DMS79 treated with DMSO at 0.1 percent for 48 hours (cell line): Measurements from ENCODE around the gene PRTN3.
A peak's percentile ranks its signal among the peaks of the same experiment; 100 is the strongest.
"Not testable (repeated sequence)": the region's sequence is repeated elsewhere in the genome, so short reads cannot be mapped to it uniquely, and the experiment has no call there.

Source experiments
- DNase-seq: peaks from one replicate; lab custom pipeline; 2025; lab: John Stamatoyannopoulos, UW

The PRTN3 gene

DNA sequence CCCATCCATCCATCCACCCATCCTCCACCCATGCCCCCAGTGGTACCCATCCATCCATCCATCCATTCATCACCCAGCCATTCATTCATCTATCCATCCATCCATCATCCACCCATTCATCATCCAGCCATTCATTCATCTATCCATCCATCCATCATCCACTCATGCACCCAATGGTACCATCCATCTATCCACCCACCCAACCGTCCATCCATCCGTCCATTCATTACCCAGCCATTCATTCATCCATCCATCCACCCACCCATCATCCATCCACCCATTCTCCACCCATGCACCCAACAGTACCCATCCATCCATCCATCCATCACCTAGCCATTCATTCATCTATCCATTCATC, 24.3 kb upstream of the PRTN3 start:
- no peak for DNase-seq

DNA sequence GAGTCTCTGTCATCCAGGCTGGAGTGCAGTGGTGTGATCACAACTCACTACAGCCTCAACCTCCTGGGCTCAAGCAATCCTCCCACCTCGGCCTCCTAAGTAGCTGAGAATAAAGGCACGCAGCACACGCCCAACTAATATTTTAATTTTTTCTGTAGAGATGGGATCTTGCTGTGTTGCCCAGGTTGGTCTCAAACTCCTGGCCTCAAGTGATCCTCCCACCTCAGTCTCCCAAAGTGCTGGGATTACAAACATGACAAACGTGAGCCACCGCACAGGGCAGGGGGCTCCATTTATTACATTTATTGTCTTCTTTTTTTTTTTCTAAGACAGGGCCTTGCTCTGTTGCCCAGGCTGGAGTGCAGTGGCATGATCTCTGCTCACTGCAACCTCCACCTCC, 20.6 kb upstream of the PRTN3 start:
- DNase-seq, result not testable (repeated sequence)

DNA sequence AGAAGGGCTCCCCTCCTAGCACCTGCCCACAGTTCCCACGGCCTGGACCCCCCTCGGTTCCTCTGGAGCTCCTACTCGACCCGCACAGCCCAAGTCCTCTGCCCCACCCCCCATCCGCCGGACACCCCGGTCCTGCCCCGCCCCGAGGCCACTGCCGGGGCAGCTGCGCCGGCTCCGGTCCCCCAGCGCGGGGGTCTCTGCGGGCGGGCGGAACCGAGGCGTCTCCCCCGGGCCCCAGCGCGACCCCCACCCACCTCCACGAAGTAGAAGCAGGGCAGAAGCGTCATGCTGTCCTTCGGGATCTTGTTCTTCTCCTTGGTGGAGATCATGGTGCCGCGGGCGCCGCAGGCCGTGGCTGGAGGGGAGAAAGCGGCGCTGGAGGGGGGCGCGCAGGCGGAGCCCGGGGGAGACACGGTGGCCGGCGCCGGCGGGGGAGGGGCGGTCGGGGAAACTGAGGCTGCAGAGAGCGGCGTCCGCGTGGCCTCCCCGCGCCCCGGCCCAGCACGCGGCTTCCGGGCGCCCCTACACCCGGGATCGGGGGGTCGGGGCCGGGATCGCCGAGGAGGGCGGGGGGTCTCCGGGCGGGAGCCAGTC, 19.5 kb upstream of the PRTN3 start:
- no peak for DNase-seq

DNA sequence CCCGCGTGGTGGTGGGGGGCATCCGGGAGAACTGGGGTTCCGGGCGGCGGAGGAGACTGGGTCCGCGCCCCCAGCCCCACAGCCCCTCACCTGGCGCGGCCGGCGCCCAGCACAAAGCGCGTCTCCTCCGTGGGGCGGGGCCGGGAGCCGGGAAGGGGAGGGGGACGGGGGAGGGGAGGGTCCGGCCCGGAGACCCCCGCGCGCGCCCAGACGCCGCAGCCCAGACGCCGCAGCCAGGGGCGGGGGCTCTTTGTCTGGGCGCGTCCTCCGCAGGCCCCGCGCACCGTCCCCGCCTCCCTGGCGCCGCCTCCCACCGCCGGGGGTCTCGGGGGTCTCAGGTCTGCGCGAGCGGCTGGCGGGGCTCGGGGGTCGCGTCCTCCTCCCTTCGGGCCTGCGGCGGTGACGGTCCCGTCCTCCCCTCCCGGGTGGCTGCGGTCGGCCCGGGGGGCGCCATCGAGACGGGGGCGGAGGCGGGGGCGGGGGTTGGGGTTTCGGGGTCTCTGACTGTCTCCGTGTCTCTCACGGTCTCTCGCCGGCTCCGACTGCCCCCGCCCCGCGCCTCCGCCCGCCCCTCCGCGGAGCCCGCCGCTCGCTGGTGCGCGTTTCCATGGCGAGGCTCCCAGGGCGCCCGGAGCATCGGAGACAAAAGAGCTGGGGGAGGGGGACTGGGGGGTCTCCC, 18.8 kb upstream of the PRTN3 start, which contains the start of gene PLPPR3:
PLPPR3 (minus strand) TSS at position 131 of the 679 bp plus-strand sequence. CDS start 396 bp downstream, outside the sequence.
- peak; percentile 11 for DNase-seq

DNA sequence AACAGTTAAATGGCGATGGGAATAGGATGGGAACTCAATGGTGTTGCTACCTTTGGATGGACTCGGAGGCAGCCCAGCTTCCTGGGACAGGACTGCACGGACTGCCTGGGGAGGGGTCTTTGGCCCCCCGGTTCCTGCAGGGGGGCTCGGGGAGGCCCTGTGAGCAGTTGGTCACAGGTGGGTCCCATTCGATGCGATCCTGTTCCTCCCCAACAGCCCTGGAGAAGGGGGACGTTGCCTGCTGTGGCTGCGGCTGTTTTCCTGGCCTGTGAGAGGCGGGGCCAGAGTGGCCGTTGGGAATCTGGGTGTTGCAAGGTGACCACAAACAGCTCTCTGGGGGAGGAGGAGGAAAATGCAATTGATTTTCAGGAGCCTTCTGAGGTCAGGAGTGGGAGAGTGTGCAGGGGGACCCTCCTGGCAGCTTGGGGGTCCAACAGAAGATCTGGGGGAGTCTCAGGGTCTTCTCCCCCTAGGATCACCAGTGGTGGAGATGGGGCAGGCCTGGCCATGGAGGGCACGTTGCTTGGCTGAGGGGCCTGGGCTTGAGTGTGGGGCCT, 17.2 kb upstream of the PRTN3 start:
- no peak for DNase-seq

DNA sequence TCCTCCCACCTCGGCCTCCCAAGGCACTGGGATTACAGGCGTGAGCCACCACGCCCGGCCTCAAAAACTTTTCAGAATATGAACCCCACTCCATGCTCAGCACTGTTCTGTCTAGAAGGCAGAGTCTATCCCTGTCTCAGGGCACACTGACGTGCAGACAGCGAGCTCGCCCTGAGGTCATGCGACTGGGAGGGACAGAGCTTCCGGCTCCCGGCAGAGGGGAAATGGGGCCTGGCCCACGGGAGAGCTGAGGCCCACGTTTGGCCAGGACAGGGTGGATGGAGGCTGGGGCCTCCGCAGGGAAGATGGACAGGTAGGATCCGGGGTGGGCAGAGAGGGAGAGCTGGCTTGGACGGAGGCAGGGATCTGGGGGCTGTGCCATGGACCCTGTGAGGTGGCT, 15.9 kb upstream of the PRTN3 start:
- no peak for DNase-seq

DNA sequence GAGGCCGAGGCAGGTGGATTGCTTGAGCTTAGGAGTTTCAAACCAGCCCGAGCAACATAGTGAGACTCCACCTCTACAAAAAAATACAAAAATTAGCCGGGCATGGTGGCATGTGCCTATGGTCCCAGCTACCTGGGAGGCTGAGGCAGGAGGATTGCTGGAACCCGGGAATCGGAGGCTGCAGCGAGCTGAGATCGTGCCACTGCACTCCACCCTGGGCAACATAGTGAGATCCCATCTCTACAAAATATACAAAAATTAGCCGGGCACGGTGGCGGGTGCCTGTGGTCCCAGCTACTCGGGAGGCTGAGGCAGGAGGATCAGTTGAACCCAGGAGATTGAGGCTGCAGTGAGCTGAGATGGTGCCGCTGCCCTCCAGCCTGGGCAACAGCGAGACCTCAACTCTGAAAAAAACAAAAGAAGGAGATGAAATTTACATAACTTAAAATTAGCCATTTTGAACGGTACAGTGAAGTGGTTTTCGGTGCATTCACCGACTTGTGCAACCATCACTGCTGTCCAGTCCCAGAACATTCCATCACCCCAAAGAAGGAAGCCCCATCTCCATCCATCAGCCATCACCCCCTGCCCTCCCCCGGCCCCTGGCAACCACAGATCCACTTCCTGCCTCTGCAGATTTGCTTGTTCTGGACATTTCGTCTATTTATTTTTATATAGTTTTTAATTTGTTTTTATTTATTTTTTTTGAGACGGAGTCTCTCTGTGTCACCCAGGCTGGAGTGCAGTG, 14.7 kb upstream of the PRTN3 start:
- no peak for DNase-seq

DNA sequence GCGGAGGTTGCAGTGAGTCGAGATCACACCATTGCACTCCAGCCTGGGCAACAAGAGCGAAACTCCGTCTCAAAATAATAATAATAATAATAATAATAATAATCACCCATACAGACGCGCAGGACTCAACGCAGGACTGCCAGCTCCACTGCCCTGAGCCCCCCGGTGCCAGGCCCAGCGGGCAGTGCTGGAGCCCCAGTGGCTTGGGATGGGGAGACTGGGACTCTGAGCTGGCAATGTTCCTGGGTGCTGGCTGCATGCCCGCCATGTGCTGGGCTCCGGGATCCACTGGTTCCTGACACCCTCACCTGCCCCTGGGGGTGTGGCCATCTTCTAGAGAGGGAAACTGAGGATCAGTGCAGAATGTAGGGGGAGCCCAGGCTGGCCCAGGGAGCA, 13.5 kb upstream of the PRTN3 start:
- no peak for DNase-seq

DNA sequence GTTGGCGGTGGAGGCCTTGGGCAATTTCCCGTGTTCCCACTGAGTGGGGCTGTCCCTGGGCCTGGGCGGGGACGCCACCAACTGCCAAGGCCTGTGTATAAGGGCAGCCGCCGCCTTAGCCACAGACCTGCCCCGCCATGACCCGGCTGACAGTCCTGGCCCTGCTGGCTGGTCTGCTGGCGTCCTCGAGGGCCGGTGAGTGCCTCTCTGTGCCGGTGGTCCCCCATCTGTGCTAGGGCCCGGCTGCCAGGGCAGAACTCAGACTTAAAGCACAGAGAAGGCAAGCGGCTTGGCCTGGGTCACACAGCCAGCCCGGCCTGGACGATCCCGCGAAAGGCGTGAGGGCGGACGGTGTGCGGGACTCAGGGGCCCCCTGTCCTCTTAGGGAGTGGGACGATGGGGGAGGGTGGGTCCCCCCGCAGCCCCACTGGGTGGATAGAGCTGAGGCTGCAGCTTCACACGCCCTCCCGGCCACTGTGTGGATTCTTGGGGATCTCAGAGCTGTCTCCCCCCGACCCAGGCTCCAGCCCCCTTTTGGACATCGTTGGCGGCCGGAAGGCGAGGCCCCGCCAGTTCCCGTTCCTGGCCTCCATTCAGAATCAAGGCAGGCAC, 13.0 kb upstream of the PRTN3 start, which contains the start of gene AZU1:
AZU1 (plus strand) TSS at position 128 of the 612 bp plus-strand sequence; CDS start at position 138, 10 bp downstream.
- DNase-seq, result no peak

DNA sequence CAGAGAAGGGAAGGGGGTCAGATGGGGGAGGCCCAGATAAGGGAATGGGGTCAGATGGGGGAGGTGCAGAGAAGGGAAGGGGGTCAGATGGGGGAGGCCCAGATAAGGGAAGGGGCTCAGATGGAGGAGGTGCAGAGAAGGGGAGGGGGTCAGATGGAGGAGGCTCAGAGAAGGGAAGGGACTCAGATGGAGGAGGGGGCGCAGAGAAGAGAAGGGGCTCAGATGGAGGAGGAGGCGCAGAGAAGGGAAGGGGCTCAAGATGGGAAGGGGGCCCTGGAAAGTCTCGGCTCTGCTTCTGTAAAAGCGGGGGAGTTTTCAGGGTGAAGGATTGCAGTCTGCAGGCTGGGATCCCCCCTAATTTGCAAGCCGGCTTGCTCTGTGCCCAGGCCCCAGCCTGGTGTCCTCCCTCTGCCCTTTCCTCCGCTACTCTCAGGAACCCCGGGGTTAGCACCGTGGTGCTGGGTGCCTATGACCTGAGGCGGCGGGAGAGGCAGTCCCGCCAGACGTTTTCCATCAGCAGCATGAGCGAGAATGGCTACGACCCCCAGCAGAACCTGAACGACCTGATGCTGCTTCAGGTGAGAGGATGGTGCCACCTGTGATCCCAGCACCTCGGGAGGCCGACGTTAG, 11.6 kb upstream of the PRTN3 start:
- DNase-seq, result no peak

DNA sequence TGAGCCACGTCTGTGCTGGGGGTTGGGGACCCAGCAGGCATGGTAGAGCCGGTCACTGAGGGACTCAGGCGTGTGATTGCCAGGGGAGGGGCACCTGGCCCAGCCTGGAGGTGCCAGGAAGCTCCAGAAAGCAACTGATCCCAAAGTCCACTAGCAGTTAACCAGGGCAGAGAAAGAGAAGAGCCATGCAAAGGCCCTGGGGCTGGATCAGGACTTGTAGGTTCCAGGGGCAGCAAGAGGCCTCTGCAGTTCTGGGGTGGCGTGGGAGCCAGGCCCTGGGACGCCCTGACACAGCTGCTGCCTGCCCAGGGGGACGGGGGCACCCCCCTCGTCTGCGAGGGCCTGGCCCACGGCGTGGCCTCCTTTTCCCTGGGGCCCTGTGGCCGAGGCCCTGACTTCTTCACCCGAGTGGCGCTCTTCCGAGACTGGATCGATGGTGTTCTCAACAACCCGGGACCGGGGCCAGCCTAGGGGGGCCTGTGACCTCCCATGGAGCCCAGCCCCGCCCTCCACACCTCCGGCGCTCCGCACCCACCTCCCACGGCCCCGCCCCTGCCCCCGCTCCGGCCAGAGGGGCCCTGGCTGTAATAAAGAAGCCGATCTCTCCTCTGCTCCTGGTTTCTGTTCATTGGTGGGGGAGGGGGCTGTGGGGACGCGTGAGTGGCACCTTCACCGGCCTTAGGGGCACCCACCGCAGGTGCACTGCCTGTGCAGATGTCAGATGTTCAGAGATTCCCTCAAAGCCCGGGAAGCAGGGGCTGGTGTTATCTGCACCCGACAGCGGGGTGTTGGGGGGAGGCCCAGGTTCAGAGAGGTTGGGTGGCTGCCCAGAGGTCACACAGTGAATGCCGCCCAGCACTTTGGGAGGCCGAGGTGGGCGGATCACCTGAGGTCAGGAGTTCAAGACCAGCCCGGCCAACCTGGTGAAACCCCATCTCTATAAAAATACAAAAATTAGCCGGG, 9.1 kb upstream of the PRTN3 start:
- no peak for DNase-seq

DNA sequence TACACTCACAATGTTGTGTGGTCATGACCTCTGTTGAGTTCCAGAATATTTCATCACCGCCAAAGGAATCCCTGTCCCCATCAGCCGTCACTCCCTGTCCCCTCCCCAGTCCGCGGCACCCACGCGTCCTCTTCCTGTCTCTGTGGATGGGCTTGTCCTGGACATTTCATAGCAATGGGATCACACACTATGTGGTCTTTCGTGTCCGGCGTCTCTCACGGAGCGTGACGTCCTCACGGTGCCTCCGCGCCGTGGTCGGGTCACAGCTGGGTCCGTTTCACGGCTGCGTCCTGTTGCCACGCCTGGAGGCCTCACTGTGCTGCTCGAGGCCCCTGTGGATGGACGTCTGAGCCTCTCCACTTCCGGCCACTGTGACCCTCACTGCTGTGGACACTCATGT, 6.6 kb upstream of the PRTN3 start:
- DNase-seq, result no peak

DNA sequence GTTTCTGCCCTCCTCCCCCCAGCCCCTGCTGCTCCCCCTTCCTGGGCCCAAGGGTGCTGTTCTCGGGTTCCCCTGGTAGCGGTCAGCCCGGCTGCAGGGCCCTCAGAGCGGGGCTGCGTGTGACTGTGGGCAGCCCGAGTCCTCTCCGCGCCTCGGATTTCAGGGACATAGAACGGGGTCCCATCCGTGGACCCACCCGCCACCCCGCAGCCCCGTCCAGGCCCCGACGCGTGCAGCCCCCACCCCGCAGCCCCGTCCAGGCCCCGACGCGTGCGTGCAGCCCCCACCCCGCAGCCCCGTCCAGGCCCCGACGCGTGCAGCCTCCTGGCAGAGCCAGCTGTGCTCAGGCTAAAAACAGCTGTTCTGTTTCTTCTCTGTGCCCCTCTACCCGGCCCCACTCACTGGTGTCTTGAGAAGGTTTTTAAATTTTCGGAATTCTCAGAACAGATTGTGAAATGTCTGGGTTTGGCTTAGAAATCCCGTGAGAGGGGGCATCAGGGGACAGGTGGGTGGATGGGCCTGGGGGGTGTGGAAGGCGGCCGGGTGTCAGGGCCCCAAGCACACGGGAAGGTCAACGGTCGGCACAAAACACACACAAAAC, 5.5 kb upstream of the PRTN3 start:
- no peak for DNase-seq

DNA sequence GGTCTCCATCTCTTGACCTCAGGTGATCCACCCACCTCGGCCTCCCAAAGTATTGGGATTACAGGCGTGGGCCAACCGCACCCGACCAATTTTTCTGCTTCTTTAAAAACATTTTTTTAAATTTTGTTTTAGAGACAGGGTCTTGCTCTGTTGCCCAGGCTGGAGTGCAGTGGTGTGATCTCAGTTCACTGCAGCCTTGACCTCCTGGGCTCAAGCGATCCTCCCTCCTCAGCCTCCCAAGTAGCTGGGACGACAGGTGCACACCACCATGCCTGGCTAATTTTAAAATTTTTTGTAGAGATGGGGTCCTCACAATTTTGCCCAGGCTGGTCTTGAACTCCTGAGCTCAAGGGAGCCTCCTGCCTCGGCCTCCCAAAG, 2.0 kb downstream of the PRTN3 start:
- not testable (repeated sequence) for DNase-seq

DNA sequence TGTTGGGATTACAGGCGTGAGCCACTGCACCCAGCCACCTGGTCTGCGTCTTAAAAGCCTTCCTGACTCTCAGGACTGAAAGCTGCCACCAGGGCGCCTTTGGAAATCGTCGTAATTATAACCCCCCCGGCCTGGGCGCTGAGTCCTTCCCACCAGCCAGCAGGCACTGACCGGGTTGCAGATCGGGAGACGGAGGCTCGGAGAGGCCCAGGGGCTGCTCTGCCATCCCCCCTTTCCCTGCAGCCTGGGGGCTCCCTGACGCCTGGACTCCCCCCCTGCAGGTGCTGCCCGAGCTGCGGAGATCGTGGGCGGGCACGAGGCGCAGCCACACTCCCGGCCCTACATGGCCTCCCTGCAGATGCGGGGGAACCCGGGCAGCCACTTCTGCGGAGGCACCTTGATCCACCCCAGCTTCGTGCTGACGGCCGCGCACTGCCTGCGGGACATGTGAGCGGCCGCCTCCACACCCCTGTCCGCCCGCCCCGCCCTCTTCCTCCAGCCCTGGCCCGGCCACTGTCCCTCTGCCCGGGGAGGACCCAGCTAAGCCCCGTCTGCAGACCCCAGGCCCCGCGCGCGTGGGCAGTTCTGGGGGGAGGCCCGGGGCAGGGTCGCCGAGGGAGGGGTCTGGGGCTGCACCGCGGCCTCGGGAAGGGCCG, 2.5 kb downstream of the PRTN3 start:
- peak; percentile 10 for DNase-seq

DNA sequence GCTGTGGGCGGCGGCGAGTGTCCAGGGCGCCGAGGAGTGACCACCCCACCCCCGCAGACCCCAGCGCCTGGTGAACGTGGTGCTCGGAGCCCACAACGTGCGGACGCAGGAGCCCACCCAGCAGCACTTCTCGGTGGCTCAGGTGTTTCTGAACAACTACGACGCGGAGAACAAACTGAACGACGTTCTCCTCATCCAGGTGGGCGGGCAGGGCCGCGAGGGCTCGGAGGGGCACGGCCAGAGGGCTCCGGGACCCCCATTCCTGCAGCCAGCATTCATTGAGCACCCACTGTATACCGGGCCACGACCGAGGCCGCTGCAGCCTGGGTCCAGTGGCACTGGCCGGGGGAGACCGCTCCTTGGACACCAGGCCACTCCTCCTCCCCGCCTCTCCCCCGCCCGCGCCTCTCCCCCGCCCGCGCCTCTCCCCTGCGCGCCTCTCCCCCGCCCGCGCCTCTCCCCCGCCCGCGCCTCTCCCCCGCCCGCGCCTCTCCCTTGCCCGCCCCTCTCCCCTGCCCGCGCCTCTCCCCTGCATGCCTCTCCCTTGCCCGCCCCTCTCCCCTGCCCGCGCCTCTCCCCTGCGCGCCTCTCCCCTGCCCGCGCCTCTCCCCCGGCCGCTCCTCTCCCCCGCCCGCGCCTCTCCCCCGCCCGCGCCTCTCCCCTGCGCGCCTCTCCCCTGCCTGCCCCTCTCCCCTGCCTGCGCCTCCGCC, 3.2 kb downstream of the PRTN3 start:
- DNase-seq, result no peak

DNA sequence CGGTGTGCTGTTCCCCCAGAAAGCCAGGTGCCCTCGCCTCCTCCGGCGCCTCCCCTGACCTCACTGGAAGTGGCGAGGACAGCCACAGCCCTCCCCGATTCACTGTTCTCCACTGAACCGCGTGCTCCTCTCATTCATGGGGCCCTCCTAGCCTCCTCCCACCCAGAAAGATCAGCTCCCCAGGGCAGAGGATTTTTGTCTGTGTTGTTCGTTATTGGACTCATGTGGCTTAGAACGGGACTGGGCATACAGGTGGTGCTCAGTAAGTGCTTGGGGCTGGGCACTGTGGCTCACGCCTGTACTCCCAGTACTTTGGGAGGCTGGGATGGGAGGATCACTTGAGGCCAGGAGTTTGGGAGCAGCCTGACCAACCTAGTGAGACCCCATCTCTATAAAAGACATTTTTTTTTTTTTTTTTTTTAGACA, 3.8 kb downstream of the PRTN3 start:
- DNase-seq, result peak; percentile 15

DNA sequence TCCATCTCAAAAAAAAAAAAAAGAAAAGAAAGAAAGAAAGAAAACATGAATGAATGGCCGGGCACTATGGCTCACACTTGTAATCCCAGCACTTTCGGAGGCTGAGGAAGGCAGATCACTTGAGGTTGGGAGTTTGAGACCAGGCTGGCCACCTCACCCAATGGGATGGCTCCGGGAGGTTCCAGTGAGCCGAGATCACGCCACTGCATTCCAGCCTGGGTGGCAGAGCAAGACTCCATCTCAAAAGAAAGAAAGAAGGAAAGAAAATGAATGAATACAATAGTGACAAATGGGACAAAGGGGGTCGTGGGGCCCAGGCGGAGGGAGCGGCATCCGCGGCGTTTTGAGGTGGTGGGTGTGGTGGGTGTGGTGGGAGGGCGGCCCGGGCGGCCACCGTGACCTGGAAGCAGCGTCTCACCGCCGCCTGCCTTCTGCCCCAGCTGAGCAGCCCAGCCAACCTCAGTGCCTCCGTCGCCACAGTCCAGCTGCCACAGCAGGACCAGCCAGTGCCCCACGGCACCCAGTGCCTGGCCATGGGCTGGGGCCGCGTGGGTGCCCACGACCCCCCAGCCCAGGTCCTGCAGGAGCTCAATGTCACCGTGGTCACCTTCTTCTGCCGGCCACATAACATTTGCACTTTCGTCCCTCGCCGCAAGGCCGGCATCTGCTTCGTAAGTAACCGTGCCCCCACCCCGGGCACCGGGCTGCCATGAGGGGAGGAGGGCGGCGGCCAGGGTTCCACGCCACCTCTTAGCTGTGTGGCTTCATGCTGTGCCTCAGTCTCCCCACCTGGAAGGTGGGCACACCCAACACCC, 5.1 kb downstream of the PRTN3 start:
- no peak for DNase-seq
